ENCODE measurements around the gene ARHGAP5. TPM values are rescaled to one million over a fixed set of nuclear protein-coding genes. Genes with fewer than 3 reads are reported as not detected.

Gene ARHGAP5
- total and polyA plus RNA-seq, 9 of the 15 experiments (the other 6 are each of a cell fraction or from before 2014, with no cell fraction given) = 3.1 to 21.8 (median 12.1) TPM

- no peak for TF ChIP-seq ZBTB49 (CRISPR knock-in tag; IDR thresholded peaks at IDR 0.05; ENCODE audit: borderline replicate concordance)
- TF ChIP-seq NONO (IDR thresholded peaks at IDR 0.05; ENCODE audit: low read depth in 2 of 2, low read length in 1 of 2) = peak in 1 of 2 experiments; percentile 30; a peak in 1 of 4 replicates
- TF ChIP-seq ZNF518B (CRISPR knock-in tag; IDR thresholded peaks at IDR 0.05) = no peak
- TF ChIP-seq REST (IDR thresholded peaks at IDR 0.05; ENCODE audit: borderline replicate concordance) = peak; percentile 91
- no peak for TF ChIP-seq REST (CRISPR knock-in tag; IDR thresholded peaks at IDR 0.05; ENCODE audit: low read depth)
- no peak for TF ChIP-seq NELFE (IDR thresholded peaks at IDR 0.05; ENCODE audit: insufficient read depth, insufficient read length)
- TF ChIP-seq RBBP5 (IDR thresholded peaks at IDR 0.05; ENCODE audit: borderline replicate concordance, insufficient read depth, low read length, poor library complexity, severe bottlenecking) = peak; percentile 79
Observed at GRCh38 chr14:32077081-32078022, at the start of gene ARHGAP5 (continued).

All from K562 (cell line).